Fibroblast of gingiva (primary cell): ENCODE results near the gene USP53.
"Not testable (repeated sequence)": the region's sequence is repeated elsewhere in the genome, so short reads cannot be mapped to it uniquely, and the experiment has no call there.

Experiments
- DNase-seq: peaks from one replicate; pipeline ENCODE4 v3.0.0-alpha.2; 2011; ENCODE audit warnings: low read depth

Gene USP53

GRCh38 chr4:119279541-119279940, 67.0 kb downstream of the USP53 start:
- DNase-seq, result not testable (repeated sequence)

GRCh38 chr4:119279945-119280344, 67.4 kb downstream of the USP53 start:
- not testable (repeated sequence) for DNase-seq

GRCh38 chr4:119281393-119281792, 68.9 kb downstream of the USP53 start:
- DNase-seq, result no peak

- peak; percentile 9 for DNase-seq
Measured at GRCh38 chr4:119284876-119285780, 72.6 kb downstream of the USP53 start.

GRCh38 chr4:119286377-119287002, 74.0 kb downstream of the USP53 start:
- peak; percentile 78 for DNase-seq

GRCh38 chr4:119289313-119289712, 76.8 kb downstream of the USP53 start:
- no peak for DNase-seq

- DNase-seq, result no peak
Measured at GRCh38 chr4:119290598-119290997, 78.1 kb downstream of the USP53 start.

GRCh38 chr4:119296356-119296755, 83.8 kb downstream of the USP53 start:
- no peak for DNase-seq

- no peak for DNase-seq
Measured at GRCh38 chr4:119297795-119298194, 85.3 kb downstream of the USP53 start.

GRCh38 chr4:119299260-119299671, 86.8 kb downstream of the USP53 start:
- no peak for DNase-seq

- DNase-seq, result no peak
Measured at GRCh38 chr4:119299741-119300100, 87.2 kb downstream of the USP53 start.

- peak; percentile 91 for DNase-seq
Measured at GRCh38 chr4:119300101-119300978, 87.8 kb downstream of the USP53 start.

GRCh38 chr4:119302073-119302832, 89.7 kb downstream of the USP53 start:
- DNase-seq, result no peak

- DNase-seq, result no peak
Measured at GRCh38 chr4:119303587-119304305, 91.2 kb downstream of the USP53 start.

GRCh38 chr4:119304431-119304830, 91.9 kb downstream of the USP53 start:
- DNase-seq, result no peak

GRCh38 chr4:119307606-119308005, 95.1 kb downstream of the USP53 start:
- no peak for DNase-seq

- DNase-seq, result no peak
Measured at GRCh38 chr4:119310826-119311225, 98.3 kb downstream of the USP53 start.

GRCh38 chr4:119313237-119313636, 100.7 kb downstream of the USP53 start:
- no peak for DNase-seq

- DNase-seq, result peak; percentile 42
Measured at GRCh38 chr4:119314356-119314755, 101.8 kb downstream of the USP53 start.

- DNase-seq, result no peak
Measured at GRCh38 chr4:119315036-119315435, 102.5 kb downstream of the USP53 start.

GRCh38 chr4:119317990-119318389, 105.5 kb downstream of the USP53 start:
- no peak for DNase-seq
